DND-41 (cell line): ENCODE data around the gene BAZ1A.

ENCODE experiments used
- EZH2 ChIP-seq: IDR thresholded peaks from 3 replicates; pipeline ENCODE4 v1.6.1; 2012; ENCODE audit warnings: borderline replicate concordance, low read depth, mild to moderate bottlenecking, moderate library complexity, low read length, inconsistent platforms; ENCODE audit not compliant: severe bottlenecking
- TF ChIP-seq, protein P1 (sequence below): IDR thresholded peaks from 2 replicates; pipeline ENCODE4 v1.5.1; 2012; ENCODE audit warnings: borderline replicate concordance, low read length, moderate library complexity, mild to moderate bottlenecking; ENCODE audit not compliant: poor library complexity, severe bottlenecking; ENCODE audit errors: extremely low read depth

DNA sequence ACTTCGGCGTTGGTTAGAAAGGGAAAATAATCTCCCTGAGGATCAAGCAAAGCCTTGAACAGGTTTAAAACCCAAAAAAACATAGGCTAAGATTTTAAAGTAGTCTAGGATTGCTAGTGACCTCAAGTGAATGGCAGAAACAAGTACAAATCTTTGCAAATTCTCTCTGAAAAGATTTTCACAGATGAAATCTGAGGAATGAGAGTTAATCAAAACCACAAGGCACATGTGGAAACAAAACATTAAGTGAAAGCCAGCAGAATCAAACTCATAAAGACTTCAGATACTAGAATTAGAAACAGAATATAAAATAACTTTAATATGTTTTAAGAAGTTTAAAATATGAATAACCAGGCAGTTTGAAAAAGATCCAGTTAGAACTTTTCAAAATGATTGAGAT, 108.6 kb downstream of the BAZ1A start:
- TF ChIP-seq, protein P1, sequence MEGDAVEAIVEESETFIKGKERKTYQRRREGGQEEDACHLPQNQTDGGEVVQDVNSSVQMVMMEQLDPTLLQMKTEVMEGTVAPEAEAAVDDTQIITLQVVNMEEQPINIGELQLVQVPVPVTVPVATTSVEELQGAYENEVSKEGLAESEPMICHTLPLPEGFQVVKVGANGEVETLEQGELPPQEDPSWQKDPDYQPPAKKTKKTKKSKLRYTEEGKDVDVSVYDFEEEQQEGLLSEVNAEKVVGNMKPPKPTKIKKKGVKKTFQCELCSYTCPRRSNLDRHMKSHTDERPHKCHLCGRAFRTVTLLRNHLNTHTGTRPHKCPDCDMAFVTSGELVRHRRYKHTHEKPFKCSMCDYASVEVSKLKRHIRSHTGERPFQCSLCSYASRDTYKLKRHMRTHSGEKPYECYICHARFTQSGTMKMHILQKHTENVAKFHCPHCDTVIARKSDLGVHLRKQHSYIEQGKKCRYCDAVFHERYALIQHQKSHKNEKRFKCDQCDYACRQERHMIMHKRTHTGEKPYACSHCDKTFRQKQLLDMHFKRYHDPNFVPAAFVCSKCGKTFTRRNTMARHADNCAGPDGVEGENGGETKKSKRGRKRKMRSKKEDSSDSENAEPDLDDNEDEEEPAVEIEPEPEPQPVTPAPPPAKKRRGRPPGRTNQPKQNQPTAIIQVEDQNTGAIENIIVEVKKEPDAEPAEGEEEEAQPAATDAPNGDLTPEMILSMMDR, result no peak
- TF ChIP-seq EZH2, result no peak
